Sigmoid colon (tissue), 7 donors: Measurements from ENCODE around the gene CSTPP1. TPM values are rescaled to one million over a fixed set of nuclear protein-coding genes. Genes with fewer than 3 reads are reported as not detected.
A peak's percentile ranks its signal among the peaks of the same experiment; 100 is the strongest.

ENCODE experiments used
- DNase-seq: peaks from one replicate; pipeline ENCODE4 v3.0.0-alpha.2; 2019
- H3K27ac ChIP-seq, 4 donors: fragments of 200-600 bp; sonication (generic); one replicate each; pipeline ENCODE4 v1.5.1; 2016 to 2019; ENCODE audit warnings: mild to moderate bottlenecking in 1 of 4
- H3K27me3 ChIP-seq, 3 donors: fragments of 200-600 bp; sonication (generic); one replicate each; pipeline ENCODE4 v1.5.1; 2019; ENCODE audit warnings: mild to moderate bottlenecking in 1 of 3
- H3K36me3 ChIP-seq, 4 donors: fragments of 200-600 bp; sonication (generic); one replicate each; pipeline ENCODE4 v1.5.1; 2016 to 2019
- H3K4me1 ChIP-seq, 4 donors: fragments of 200-600 bp; sonication (generic); one replicate each; pipeline ENCODE4 v1.5.1; 2017 to 2019
- H3K4me3 ChIP-seq, 4 donors: fragments of 200-600 bp; sonication (generic); one replicate each; pipeline ENCODE4 v1.5.1; 2017 to 2019; ENCODE audit warnings: mild to moderate bottlenecking in 2 of 4, moderate library complexity in 1 of 4
- H3K9me3 ChIP-seq, 4 donors: fragments of 200-600 bp in 3 of 4; sonication (generic) in 3 of 4; one replicate each; pipeline versions ENCODE4 v1.5.1 to v1.6.1; 2013 to 2019
- EP300 ChIP-seq, 4 donors: sonication (generic); formaldehyde crosslinking; IDR thresholded peaks; one replicate each; pipeline ENCODE4 v1.6.1; 2017; ENCODE audit warnings: antibody characterized with exemption in 4 of 4
- POLR2A ChIP-seq, 2 donors: fragments of 450-650 bp; IDR thresholded peaks; one replicate each; pipeline ENCODE4 v1.6.1; 2016; ENCODE audit warnings: antibody characterized with exemption in 2 of 2, mild to moderate bottlenecking in 2 of 2, moderate library complexity in 2 of 2
- POLR2AphosphoS5 ChIP-seq, 4 donors: sonication (generic); formaldehyde crosslinking; IDR thresholded peaks; one replicate each; pipeline ENCODE4 v1.6.1; 2017; ENCODE audit warnings: antibody characterized with exemption in 4 of 4
- WGBS, 2 donors: extraction: QIAGEN DNeasy Blood & Tissue Kit; methylation state at CpG; one replicate each; pipeline ENCODE4 v1.1.7; 2013; 5-methylcytosine and 5-hydroxymethylcytosine counted together
- intact Hi-C: fragments of 100-400 bp; cut with DNase I; formaldehyde crosslinking; loops from one replicate; pipeline ENCODE4 v1.15.1; 2023
- polyA plus RNA-seq, 3 donors: library from polyadenylated mRNA; stranded (reverse); fragments of 200-250 nt; gene quantifications; one replicate each; pipeline ENCODE4 v1.2.3, GENCODE V29; 2013
- total RNA-seq, 4 donors: library from RNA; depleted of rRNA; stranded (reverse); fragments of >200 nt; gene quantifications; one replicate each; pipeline ENCODE4 v1.1.0, GENCODE V29; 2016
- TF ChIP-seq, protein P1 (sequence below), 4 experiments: fragments of 450-650 bp in 3 of 4; fragments of 200-600 bp in 1 of 4; IDR thresholded peaks; one replicate each; pipeline ENCODE4 v1.5.1; 2016 to 2019; ENCODE audit warnings: antibody characterized with exemption in 4 of 4, mild to moderate bottlenecking in 3 of 4, moderate library complexity in 2 of 4
- donor health status: healthy with polysubstance abuse.
- donor health status: Bipolar disorder and iron deficiency.
- donor health status: healthy.

The CSTPP1 gene
- total and polyA plus RNA-seq, 7 donors = 12.9 to 29.4 (median 22.8) TPM

DNA sequence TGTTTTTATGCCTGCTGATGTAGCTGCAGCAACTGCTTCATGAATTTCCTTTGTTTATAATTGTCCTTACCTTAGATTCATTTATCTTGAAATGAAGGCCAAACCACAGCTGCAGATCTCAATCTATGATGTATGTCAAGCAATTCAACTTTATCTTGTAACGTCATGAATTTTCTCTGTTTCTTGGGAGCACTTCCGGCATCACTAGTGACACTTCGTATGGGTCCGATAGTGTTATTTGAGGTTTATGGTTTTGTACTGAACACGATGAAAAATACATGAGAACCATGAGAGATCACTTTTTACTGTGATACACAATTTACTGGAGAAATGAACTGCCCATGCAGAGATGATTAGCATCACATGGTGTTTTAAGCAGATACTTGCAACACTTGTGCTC lies 98.5 kb downstream of the CSTPP1 start:
- no peaks in the 10 kb centered on the region for H3K27me3 ChIP-seq
- H3K36me3 ChIP-seq = no peaks in the 10 kb centered on the region
- no peak overlapping the region for H3K4me3 ChIP-seq
- peaks cover 0 to 3% (median 0%) of the 10 kb centered on the region in 4 donors for H3K9me3 ChIP-seq
- no peaks in the 10 kb centered on the region for H3K4me1 ChIP-seq
- TF ChIP-seq, protein P1, sequence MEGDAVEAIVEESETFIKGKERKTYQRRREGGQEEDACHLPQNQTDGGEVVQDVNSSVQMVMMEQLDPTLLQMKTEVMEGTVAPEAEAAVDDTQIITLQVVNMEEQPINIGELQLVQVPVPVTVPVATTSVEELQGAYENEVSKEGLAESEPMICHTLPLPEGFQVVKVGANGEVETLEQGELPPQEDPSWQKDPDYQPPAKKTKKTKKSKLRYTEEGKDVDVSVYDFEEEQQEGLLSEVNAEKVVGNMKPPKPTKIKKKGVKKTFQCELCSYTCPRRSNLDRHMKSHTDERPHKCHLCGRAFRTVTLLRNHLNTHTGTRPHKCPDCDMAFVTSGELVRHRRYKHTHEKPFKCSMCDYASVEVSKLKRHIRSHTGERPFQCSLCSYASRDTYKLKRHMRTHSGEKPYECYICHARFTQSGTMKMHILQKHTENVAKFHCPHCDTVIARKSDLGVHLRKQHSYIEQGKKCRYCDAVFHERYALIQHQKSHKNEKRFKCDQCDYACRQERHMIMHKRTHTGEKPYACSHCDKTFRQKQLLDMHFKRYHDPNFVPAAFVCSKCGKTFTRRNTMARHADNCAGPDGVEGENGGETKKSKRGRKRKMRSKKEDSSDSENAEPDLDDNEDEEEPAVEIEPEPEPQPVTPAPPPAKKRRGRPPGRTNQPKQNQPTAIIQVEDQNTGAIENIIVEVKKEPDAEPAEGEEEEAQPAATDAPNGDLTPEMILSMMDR (IDR thresholded peaks at IDR 0.05) = no peak
- TF ChIP-seq POLR2AphosphoS5 (IDR thresholded peaks at IDR 0.05) (no peak), POLR2A (IDR thresholded peaks at IDR 0.05) (no peak), EP300 (IDR thresholded peaks at IDR 0.05) (no peak)
- no peak overlapping the region for H3K27ac ChIP-seq
- WGBS, 2 donors = 90 to 94% methylated on average over 5 of the region's 5 CpGs
- no peak for DNase-seq
- intact Hi-C loops = no loop called here

DNA sequence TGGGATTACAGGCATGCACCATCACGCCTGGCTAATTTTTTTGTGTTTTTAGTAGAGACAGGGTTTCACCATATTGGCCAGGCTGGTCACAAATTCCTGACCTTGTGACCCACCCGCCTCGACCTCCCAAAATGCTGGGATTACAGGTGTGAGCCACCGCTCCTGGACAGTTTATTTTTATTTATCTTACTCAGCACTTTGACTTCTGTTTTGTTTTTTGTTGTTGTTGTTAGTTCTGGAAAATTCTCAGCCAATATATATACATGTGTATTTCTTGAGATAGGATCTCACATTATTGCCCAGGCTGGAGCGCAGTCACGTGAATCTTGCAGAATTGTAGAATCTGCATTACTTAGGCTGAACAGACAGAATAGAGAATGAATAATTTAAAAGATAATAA lies 107.6 kb downstream of the CSTPP1 start:
- H3K36me3 ChIP-seq = no peaks in the 10 kb centered on the region
- H3K27me3 ChIP-seq = no peaks in the 10 kb centered on the region
- whole genome bisulfite sequencing, 2 donors = 93 to 95% methylated on average over 6 of the region's 6 CpGs
- no peak for DNase-seq
- no peak overlapping the region for H3K27ac ChIP-seq
- intact Hi-C loops = no loop called here
- TF ChIP-seq POLR2A (IDR thresholded peaks at IDR 0.05) = no peak
- no peak for TF ChIP-seq EP300 (IDR thresholded peaks at IDR 0.05)
- TF ChIP-seq, protein P1 (IDR thresholded peaks at IDR 0.05) = no peak
- no peak for TF ChIP-seq POLR2AphosphoS5 (IDR thresholded peaks at IDR 0.05)
- no peaks in the 10 kb centered on the region for H3K4me1 ChIP-seq
- no peak overlapping the region for H3K4me3 ChIP-seq
- no peaks in the 10 kb centered on the region for H3K9me3 ChIP-seq

DNA sequence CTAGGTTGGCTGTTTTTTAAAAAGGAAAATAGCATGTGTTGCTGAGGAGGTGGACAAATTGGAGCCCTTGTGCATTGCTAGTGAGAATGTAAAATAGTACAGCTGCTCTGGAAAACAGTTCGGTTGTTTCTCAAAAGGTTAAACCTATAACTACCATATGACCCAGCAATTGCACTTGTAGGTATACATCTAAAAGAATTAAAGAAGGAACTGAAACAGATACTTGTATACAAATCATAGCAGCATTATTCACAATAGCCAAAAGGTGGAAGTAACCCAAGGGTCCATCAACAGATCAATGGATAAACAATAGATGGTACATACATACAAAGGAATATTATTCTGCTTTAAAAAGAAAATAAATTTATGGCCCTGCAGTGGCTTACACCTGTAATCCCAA lies 111.4 kb downstream of the CSTPP1 start:
- intact Hi-C loops = no loop called here
- H3K9me3 ChIP-seq = no peaks in the 10 kb centered on the region
- H3K36me3 ChIP-seq = no peaks in the 10 kb centered on the region
- peaks cover 0 to 22% (median 19%) of the 10 kb centered on the region in 4 donors for H3K4me1 ChIP-seq
- no peaks in the 10 kb centered on the region for H3K27me3 ChIP-seq
- no peak overlapping the region for H3K27ac ChIP-seq
- TF ChIP-seq POLR2A (IDR thresholded peaks at IDR 0.05) = no peak
- TF ChIP-seq, protein P1 (IDR thresholded peaks at IDR 0.05) = no peak
- no peak for TF ChIP-seq EP300 (IDR thresholded peaks at IDR 0.05)
- TF ChIP-seq POLR2AphosphoS5 (IDR thresholded peaks at IDR 0.05) = no peak
- no peak overlapping the region for H3K4me3 ChIP-seq
- no peak for DNase-seq
- WGBS, 2 donors = 91 to 98% methylated on average over 1 of the region's 1 CpG

DNA sequence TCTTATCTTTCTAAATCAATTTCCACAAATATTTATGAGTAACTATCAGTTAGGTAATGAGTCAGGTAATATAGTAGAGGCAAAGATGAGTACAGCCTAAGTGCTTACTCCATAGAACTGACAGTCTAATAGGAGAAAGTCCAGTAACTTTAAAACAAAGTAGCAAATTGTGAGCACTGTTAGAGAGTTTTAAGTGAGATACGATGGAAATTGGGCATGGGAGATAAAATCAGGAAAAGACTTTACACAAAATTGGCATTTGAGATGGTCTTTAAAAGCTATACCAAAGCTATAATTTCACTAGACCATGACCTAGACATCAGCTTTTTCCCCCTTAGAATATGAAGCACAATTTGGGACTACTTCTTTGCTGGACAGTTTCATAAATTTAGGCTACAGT lies 113.7 kb downstream of the CSTPP1 start:
- no peaks in the 10 kb centered on the region for H3K27me3 ChIP-seq
- peaks cover 0 to 25% (median 20%) of the 10 kb centered on the region in 4 donors for H3K4me1 ChIP-seq
- H3K27ac ChIP-seq = no peak overlapping the region
- TF ChIP-seq, protein P1 (IDR thresholded peaks at IDR 0.05) = no peak
- TF ChIP-seq POLR2AphosphoS5 (IDR thresholded peaks at IDR 0.05) = no peak
- no peak for TF ChIP-seq EP300 (IDR thresholded peaks at IDR 0.05)
- no peak for TF ChIP-seq POLR2A (IDR thresholded peaks at IDR 0.05)
- no peak overlapping the region for H3K4me3 ChIP-seq
- H3K36me3 ChIP-seq = no peaks in the 10 kb centered on the region
- 97% methylated on average over 1 of the region's 1 CpG for WGBS, 2 donors
- DNase-seq = no peak
- intact Hi-C loops = no loop called here
- H3K9me3 ChIP-seq = no peaks in the 10 kb centered on the region

DNA sequence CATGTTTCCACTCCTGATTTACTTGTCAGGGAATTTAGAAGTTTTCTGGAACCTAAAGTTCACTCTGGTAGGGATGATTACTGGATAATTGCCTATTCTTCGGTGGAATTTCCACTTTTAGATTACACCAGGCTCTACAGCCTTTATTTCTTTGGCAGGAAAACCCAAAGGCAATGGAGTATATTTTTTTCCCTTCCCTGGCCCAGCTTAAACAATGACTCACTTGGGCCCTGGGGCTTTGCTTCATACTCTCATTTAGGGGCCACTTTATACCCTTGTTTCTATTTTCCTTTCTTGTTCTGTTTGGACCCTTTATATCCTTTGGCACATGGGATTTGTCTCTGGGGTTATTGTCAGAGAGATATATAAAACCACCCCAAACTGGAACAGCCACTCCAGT lies 114.7 kb downstream of the CSTPP1 start:
- intact Hi-C loops = no loop called here
- TF ChIP-seq, protein P1 (IDR thresholded peaks at IDR 0.05) = no peak
- TF ChIP-seq POLR2A (IDR thresholded peaks at IDR 0.05) (no peak), EP300 (IDR thresholded peaks at IDR 0.05) (no peak), POLR2AphosphoS5 (IDR thresholded peaks at IDR 0.05) (no peak)
- Histone ChIP-seq H3K27me3 (no peaks in the 10 kb centered on the region), H3K9me3 (no peaks in the 10 kb centered on the region), H3K36me3 (no peaks in the 10 kb centered on the region), H3K4me3 (no peak overlapping the region), H3K27ac (peak overlapping the region in 2 of 4 donors; percentile 56 to 62), H3K4me1 (peaks cover 0 to 32% (median 23%) of the 10 kb centered on the region in 4 donors)
- 67 to 76% methylated on average over 1 of the region's 1 CpG for WGBS, 2 donors
- DNase-seq = no peak
